OCI-LY1 (cell line): Measurements from ENCODE around the gene GPRIN2.

ENCODE experiments used
- H2AFZ ChIP-seq: fragments of 200-600 bp; sonication (generic), shearing (Covaris generic); 2 replicates; pipeline ENCODE4 v1.6.0; 2014; ENCODE audit warnings: antibody characterized with exemption, mild to moderate bottlenecking, low read length
- H3F3A ChIP-seq: fragments of 200-600 bp; sonication (generic), shearing (Covaris generic); 2 replicates; pipeline ENCODE4 v1.6.0; 2014; ENCODE audit warnings: mild to moderate bottlenecking, antibody characterized with exemption, low read length, moderate library complexity; ENCODE audit not compliant: insufficient read depth
- H3K27ac ChIP-seq: fragments of 200-600 bp; sonication (generic); 2 replicates; pipeline ENCODE4 v1.5.1; 2014; ENCODE audit warnings: low read length, mixed run types, mild to moderate bottlenecking, low read depth; ENCODE audit not compliant: poor library complexity, severe bottlenecking
- H3K27me3 ChIP-seq: fragments of 200-600 bp; sonication (generic); 2 replicates; pipeline ENCODE4 v1.6.0; 2014; ENCODE audit warnings: antibody characterized with exemption, mild to moderate bottlenecking, low read length, moderate library complexity; ENCODE audit not compliant: insufficient read depth
- H3K36me3 ChIP-seq: fragments of 200-600 bp; sonication (generic); 2 replicates; pipeline ENCODE4 v1.6.1; 2014; ENCODE audit warnings: mild to moderate bottlenecking, antibody characterized with exemption, low read length, moderate library complexity, mixed read lengths; ENCODE audit not compliant: insufficient read depth
- H3K4me1 ChIP-seq: fragments of 200-600 bp; sonication (generic); 2 replicates; pipeline ENCODE4 v1.5.1; 2014; ENCODE audit warnings: mild to moderate bottlenecking, low read length, moderate library complexity; ENCODE audit not compliant: insufficient read depth, severe bottlenecking
- H3K4me2 ChIP-seq: fragments of 200-600 bp; sonication (generic), shearing (Covaris generic); 2 replicates; pipeline ENCODE4 v1.6.1; 2014; ENCODE audit warnings: low read length
- H3K4me3 ChIP-seq: fragments of 200-600 bp; sonication (generic); 2 replicates; pipeline ENCODE4 v1.5.1; 2014; ENCODE audit warnings: low read length, low read depth, mild to moderate bottlenecking, mixed read lengths; ENCODE audit not compliant: poor library complexity, severe bottlenecking
- H3K79me2 ChIP-seq: fragments of 200-600 bp; shearing (Covaris generic); 2 replicates; pipeline ENCODE4 v1.6.1; 2016; ENCODE audit warnings: mixed run types, low read length, mixed read lengths; ENCODE audit not compliant: insufficient read depth
- H3K9ac ChIP-seq: fragments of 200-600 bp; sonication (generic), shearing (Covaris generic); 2 replicates; pipeline ENCODE4 v1.6.1; 2014; ENCODE audit warnings: mild to moderate bottlenecking, low read length, mixed read lengths
- H3K9me2 ChIP-seq: fragments of 200-600 bp; sonication (generic), shearing (Covaris generic); 2 replicates; pipeline ENCODE4 v1.6.1; 2014; ENCODE audit warnings: low read depth, mild to moderate bottlenecking, low read length, mixed read lengths
- H3K9me3 ChIP-seq: fragments of 200-600 bp; shearing (Covaris generic); 2 replicates; pipeline ENCODE4 v1.6.1; 2014; ENCODE audit warnings: low read length, mixed read lengths
- H4K20me1 ChIP-seq: fragments of 200-600 bp; sonication (generic), shearing (Covaris generic); 2 replicates; pipeline ENCODE4 v1.6.0; 2016; ENCODE audit warnings: mild to moderate bottlenecking, low read length; ENCODE audit not compliant: insufficient read depth
- EZH2 ChIP-seq: fragments of 200-600 bp; sonication (generic), shearing (Covaris generic); IDR thresholded peaks from 2 replicates; pipeline ENCODE4 v1.8.0; 2017; ENCODE audit warnings: borderline replicate concordance, mixed run types, mild to moderate bottlenecking, antibody characterized with exemption, low read length, moderate library complexity, mixed read lengths
- TF ChIP-seq, protein P1 (sequence below): fragments of 200-600 bp; sonication (generic), shearing (Covaris generic); IDR thresholded peaks from 2 replicates; pipeline ENCODE4 v1.5.1; 2017; ENCODE audit warnings: mild to moderate bottlenecking, antibody characterized with exemption, low read length, moderate library complexity, mixed read lengths

Gene GPRIN2

GRCh38 chr10:46526682-46527038 lies 29.8 kb downstream of the GPRIN2 start:
- Histone ChIP-seq H3K9ac (no peak overlapping the region), H3K36me3 (no peaks in the 10 kb centered on the region), H3K9me3 (no peaks in the 10 kb centered on the region), H3K4me3 (no peak overlapping the region), H3F3A (no peaks in the 10 kb centered on the region), H3K4me2 (no peak overlapping the region), H3K27me3 (no peaks in the 10 kb centered on the region), H4K20me1 (no peaks in the 10 kb centered on the region), H2AFZ (no peak overlapping the region), H3K4me1 (no peaks in the 10 kb centered on the region), H3K27ac (no peak overlapping the region), H3K9me2 (no peaks in the 10 kb centered on the region), H3K79me2 (no peaks in the 10 kb centered on the region)
- no peak for TF ChIP-seq EZH2
- TF ChIP-seq, protein P1, sequence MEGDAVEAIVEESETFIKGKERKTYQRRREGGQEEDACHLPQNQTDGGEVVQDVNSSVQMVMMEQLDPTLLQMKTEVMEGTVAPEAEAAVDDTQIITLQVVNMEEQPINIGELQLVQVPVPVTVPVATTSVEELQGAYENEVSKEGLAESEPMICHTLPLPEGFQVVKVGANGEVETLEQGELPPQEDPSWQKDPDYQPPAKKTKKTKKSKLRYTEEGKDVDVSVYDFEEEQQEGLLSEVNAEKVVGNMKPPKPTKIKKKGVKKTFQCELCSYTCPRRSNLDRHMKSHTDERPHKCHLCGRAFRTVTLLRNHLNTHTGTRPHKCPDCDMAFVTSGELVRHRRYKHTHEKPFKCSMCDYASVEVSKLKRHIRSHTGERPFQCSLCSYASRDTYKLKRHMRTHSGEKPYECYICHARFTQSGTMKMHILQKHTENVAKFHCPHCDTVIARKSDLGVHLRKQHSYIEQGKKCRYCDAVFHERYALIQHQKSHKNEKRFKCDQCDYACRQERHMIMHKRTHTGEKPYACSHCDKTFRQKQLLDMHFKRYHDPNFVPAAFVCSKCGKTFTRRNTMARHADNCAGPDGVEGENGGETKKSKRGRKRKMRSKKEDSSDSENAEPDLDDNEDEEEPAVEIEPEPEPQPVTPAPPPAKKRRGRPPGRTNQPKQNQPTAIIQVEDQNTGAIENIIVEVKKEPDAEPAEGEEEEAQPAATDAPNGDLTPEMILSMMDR = no peak

- H3K9ac ChIP-seq = no peak overlapping the region
- no peak for TF ChIP-seq EZH2
- TF ChIP-seq, protein P1 = no peak
- H2AFZ ChIP-seq = no peak overlapping the region
- no peaks in the 10 kb centered on the region for H3K4me1 ChIP-seq
- no peak overlapping the region for H3K4me3 ChIP-seq
- H4K20me1 ChIP-seq = no peaks in the 10 kb centered on the region
- no peak overlapping the region for H3K27ac ChIP-seq
- H3K9me2 ChIP-seq = no peaks in the 10 kb centered on the region
- H3K27me3 ChIP-seq = no peaks in the 10 kb centered on the region
- H3F3A ChIP-seq = no peaks in the 10 kb centered on the region
- H3K36me3 ChIP-seq = no peaks in the 10 kb centered on the region
- no peaks in the 10 kb centered on the region for H3K9me3 ChIP-seq
- H3K79me2 ChIP-seq = no peaks in the 10 kb centered on the region
- H3K4me2 ChIP-seq = no peak overlapping the region
Measured at GRCh38 chr10:46525824-46526681, 30.4 kb downstream of the GPRIN2 start.

GRCh38 chr10:46525177-46525823 lies 31.2 kb downstream of the GPRIN2 start:
- no peaks in the 10 kb centered on the region for H3K4me1 ChIP-seq
- no peak overlapping the region for H3K9ac ChIP-seq
- H3K27ac ChIP-seq = no peak overlapping the region
- H3K79me2 ChIP-seq = no peaks in the 10 kb centered on the region
- no peak overlapping the region for H3K4me2 ChIP-seq
- no peak overlapping the region for H3K4me3 ChIP-seq
- TF ChIP-seq, protein P1 = no peak
- TF ChIP-seq EZH2 = no peak
- no peaks in the 10 kb centered on the region for H3K9me2 ChIP-seq
- no peaks in the 10 kb centered on the region for H3K36me3 ChIP-seq
- H3F3A ChIP-seq = no peaks in the 10 kb centered on the region
- no peak overlapping the region for H2AFZ ChIP-seq
- H4K20me1 ChIP-seq = no peaks in the 10 kb centered on the region
- H3K9me3 ChIP-seq = no peaks in the 10 kb centered on the region
- no peaks in the 10 kb centered on the region for H3K27me3 ChIP-seq
